T-helper 2 cell (primary cell): ENCODE results near the gene JAM3.
"Not testable (repeated sequence)": the region's sequence is repeated elsewhere in the genome, so short reads cannot be mapped to it uniquely, and the experiment has no call there.

ENCODE experiments used
- DNase-seq, 5 experiments: peaks; one replicate each; pipeline versions ENCODE4 v3.0.0 to v3.0.0-alpha.2; 2012 to 2022

JAM3 gene

GRCh38 chr11:134149371-134149770 lies 80.5 kb downstream of the JAM3 start:
- DNase-seq: no peak

- DNase-seq: peak in 1 of 5 experiments; percentile 58
Measured at GRCh38 chr11:134150195-134150903, 81.5 kb downstream of the JAM3 start.

DNA sequence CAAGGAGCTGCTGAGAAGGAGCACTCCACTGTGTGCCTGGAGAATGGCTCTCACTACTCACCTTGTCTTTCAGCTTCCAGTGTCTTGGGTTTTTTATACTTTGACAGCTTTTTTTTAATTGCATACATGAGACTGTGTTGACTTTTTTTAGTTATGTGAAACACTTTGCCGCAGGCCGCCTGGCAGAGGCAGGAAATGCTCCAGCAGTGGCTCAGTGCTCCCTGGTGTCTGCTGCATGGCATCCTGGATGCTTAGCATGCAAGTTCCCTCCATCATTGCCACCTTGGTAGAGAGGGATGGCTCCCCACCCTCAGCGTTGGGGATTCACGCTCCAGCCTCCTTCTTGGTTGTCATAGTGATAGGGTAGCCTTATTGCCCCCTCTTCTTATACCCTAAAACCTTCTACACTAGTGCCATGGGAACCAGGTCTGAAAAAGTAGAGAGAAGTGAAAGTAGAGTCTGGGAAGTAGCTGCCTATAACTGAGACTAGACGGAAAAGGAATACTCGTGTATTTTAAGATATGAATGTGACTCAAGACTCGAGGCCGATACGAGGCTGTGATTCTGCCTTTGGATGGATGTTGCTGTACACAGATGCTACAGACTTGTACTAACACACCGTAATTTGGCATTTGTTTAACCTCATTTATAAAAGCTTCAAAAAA lies 82.3 kb downstream of the JAM3 start:
- no peak for DNase-seq

- DNase-seq: no peak
Measured at GRCh38 chr11:134152696-134153095, 83.8 kb downstream of the JAM3 start.

DNA sequence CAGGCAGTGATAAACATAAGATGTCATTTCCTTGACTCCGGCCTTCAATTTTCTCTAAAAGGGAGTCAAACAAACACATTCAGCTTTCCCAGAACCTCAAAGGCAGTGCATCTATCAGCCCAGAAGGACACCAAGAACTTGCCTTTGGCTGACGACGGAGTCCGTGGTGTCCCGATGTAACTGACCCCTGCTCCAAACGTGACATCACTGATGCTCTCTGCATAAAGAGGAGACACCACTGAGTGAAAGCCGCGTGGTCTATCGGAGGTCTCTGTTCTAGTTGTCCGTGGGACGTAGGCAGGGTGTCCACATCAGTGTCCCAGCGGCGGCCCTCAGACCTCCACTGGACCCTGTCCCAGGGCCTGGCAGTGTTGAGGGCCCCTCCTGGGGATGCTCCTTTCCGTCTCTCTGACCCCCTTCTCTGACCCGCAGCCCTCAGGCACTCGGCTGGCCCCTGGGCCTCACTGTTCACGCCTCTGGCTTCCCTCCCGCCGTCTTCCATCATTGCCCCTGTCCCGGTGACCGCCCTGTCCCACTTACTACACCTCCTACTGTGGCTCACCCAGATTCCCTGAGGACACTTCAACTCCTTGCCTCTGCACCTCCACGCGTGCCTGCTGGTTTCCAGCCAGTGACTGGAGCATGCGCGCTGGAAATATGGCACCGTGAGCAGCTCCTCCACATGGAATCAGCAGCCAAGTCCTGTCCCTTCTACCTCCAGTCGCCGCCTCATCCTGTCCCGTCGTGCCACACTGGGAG lies 84.5 kb downstream of the JAM3 start:
- no peak for DNase-seq

DNA sequence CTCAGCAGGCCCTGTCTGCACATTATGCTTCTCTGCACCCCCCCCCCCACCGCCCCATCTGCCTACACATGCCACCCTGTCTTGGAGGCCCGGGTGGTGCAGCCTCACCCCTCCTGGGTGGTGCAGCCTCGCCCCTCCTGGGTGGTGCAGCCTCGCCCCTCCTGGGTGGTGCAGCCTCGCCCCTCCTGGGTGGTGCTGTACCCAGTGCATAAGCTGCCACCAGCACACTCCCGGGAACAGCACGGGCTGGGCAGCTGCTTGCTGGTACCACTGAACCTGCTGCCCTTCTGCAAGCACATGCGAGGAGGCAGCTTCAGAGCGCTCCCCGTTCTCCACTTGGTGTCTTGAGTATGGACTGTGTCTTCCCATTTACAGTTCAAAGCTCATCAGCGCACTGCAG lies 85.6 kb downstream of the JAM3 start:
- no peak for DNase-seq

GRCh38 chr11:134155456-134155855 lies 86.6 kb downstream of the JAM3 start:
- no peak for DNase-seq

DNA sequence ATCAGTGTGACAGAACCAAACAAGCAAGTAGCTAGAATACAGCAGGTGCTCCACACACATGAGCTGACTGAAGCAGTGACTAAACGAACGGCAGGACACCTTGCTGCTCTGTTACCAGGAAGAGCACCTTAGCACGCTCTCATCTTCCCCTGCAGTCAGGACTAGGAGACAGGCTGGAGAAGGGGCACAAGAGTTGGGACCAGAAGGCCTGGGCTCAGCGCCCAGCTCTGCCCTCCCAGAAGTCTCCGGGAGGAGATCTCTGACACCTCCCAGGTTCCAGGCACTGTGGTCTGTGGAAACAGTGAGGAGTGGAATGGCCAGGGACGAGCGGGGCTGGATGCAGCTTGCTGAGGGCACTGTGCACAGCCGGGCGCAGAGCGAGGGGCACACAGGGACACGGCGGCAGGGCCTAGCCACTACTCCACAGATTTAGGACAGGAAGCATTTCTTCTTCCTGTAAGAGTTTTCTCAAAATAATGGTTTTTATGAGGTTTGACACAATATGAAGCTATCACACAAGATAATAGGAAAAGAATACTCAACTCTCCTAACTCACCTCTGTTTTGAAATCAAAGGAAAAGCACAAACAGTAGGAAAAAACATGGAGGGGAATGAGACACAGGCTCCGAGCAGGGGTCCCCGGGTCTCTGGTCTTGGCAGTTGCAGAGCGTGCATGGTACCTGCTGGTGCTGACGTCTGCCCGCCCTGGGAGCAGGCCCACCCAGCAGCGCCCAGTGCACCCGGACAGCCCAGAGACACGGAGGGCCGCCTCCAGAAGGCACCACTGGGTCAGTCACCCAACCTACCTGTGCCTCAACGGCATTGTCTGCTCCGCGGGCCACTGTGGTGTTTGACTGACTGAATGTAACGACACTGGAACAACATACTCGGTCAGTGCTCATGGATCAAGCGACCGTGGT lies 87.3 kb downstream of the JAM3 start:
- no peak for DNase-seq

- no peak for DNase-seq
Measured at GRCh38 chr11:134157451-134157850, 88.6 kb downstream of the JAM3 start.

DNA sequence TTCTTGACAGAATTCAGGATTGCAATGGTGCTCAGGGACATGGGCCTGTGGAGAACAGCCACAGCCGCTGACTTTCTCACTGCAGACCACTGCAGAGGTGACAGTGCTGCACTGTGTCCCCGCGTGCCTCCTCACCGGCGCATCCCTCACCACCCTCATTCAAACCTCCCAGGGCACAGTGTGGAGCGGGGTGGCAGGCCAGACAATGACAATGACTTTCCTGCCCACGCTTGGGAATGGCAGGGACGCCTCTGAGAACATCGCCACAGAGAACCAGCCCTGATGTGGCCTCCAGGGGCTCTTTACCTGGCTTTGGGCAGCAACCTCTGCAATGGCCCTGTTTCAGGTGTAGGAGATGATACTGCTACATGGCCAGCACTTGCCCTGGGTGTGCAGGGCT lies 89.2 kb downstream of the JAM3 start:
- DNase-seq: no peak

DNA sequence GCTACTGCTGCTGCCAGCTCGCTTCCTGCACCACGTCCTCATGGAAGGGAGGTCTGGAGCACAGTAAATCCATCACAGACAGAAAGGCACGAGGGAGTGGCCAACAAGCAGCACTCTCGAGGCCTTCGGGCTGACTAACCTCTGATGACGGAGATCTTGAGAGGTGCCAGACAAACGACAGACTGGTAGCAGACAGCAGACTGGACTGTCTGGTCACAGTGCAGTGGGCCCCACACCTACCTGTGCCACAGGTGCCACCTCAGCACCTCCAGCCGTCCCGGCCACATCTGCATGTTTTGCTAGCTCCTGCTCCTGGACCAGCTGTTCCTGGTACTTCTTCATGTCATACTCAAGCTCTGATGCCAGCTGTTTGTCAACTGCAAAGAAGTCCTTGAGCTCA lies 90.8 kb downstream of the JAM3 start:
- DNase-seq: no peak

- DNase-seq: peak in 1 of 5 experiments; percentile 81
Measured at GRCh38 chr11:134164490-134165370, 95.9 kb downstream of the JAM3 start.

DNA sequence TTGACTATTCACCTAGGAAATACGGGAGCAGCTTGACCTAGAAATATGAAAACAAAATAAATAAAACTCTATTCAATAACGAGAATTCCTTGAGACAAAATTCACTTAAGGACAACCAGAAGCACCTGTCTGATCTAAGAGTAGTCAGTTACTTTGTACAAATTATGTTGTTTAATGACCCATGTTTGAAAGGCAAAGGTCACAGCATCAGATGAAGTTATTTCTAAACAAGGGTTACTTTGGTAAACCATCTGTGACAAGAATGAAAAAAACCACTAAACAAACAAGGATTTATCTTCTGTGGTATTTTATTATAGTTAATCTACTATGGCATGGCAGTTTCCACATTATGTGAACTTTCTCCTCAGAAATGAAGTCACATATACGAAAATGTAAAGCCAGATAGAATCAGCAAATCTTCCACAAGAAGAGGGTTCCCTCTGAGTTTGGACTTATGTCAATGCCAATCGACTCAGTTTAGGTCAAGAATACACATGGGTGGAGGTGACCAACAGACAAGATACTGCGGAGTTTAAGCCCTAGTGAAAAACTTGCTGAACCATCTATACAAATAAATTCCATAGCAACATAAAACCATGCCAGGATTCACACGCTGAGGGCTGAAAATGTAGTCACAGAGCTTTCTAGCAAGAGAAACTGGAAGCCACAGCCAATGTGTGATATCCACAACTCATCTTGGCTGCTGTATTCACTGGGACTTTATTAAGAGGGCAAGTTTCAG lies 101.5 kb downstream of the JAM3 start:
- DNase-seq: no peak

DNA sequence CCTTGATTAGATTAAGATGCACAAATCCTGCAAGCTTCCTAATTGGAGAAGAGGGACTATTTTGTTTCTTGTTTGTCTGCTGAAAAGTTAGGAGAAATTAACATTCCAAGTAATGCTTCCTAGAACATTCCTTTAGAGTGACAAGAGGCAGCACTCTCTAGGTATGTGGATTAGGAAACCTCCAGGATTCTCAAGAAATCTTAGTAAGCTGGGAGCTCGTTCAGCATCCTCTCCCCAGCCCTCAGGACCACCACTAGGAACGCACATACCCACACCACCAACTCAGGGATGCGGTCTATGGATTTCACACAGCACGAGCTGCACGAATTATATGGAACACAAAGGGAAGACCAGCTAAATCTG lies 102.0 kb downstream of the JAM3 start:
- DNase-seq: no peak

DNA sequence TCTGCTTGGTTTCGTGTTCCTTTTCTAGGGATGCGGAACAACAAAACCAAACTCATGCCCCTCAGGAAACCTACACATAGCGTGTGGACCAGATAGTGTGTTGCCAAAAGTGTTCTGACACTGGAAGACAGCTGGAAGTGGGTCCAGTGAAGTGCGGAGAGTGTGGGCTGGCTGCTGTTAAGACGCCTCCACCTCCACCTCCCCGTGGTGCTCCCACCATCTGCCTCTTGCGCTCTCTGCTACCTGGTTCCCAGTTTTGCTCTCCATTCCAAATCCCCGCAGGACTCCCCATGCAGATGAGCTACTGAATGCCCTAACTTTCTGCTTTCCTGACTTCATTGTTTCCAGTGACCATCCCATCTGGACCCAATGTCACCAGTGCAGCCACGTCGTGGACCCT lies 103.1 kb downstream of the JAM3 start:
- DNase-seq: no peak

- no peak for DNase-seq
Measured at GRCh38 chr11:134173296-134173695, 104.4 kb downstream of the JAM3 start.

GRCh38 chr11:134176284-134176683 lies 107.4 kb downstream of the JAM3 start:
- DNase-seq: no peak

- no peak for DNase-seq
Measured at GRCh38 chr11:134178032-134178674, 109.3 kb downstream of the JAM3 start.

DNA sequence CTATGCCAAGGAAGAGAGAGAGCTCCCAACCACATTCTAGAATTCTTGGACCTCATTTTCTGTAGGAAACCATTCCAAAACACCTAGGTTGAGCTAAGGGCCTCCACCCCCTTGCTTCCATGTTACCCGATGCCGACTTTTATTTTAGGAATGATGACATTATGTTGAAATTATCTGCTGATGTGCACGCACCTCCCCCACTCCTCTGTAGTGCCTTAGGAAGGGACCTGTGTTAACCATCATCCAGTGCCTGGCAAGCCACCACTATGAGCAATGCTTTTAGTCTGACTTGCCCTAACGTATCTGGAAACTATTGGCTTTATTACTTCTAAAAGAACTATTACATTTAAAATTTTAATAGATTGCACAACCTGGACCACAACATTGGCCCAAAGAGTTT lies 112.8 kb downstream of the JAM3 start:
- DNase-seq: no peak

GRCh38 chr11:134188092-134188491 lies 119.2 kb downstream of the JAM3 start:
- DNase-seq: not testable (repeated sequence)
